GM19395 (cell line): ENCODE measurements around the gene MUC4.
"Not testable (repeated sequence)": the region's sequence is repeated elsewhere in the genome, so short reads cannot be mapped to it uniquely, and the experiment has no call there.

ENCODE experiments used
- ATAC-seq: cut with Tn5 transposase; IDR thresholded peaks from one replicate; pipeline ENCODE4 v1.9.1; 2021; ENCODE audit warnings: mild to moderate bottlenecking, moderate library complexity; ENCODE audit not compliant: unreplicated experiment

Gene MUC4

DNA sequence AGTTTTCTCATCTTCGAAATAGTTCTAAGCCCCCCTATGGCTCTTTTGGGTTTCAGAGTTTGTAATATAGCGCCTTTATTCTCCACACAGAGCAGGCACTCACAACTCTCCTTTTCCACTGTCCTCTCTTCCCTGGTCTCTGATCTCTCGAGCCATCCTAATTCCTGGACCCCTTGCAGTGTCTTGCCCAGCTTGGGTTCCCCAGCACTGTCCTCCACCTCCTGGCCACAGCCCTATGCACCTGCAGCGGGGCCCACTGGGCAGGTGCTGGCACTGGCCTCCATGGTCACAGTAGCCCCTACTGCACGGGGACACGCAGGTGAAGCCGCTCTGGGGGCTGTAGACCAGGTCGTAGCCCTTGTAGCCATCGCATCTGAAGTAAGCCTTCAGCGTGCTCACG is 63.1 kb downstream of the MUC4 start:
- ATAC-seq: no peak

DNA sequence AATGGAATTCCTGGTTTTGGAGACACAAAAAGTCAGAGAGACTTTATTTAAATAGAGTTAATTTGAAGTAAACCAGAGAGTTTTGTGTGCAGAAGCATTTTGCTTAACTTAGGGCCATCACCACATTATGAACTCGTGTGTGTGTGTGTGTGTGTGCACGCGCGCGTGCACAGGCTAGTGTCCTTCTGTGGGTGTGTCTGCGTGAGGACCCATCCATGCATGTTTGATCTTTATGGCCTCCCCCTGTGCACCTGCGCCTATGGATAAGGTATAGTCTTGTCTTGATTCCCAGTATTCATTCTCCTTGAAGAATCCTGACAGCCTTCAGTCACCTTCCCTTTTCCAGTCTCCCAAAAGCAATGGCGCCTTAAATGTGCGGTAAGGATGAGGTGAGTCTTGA is 65.0 kb downstream of the MUC4 start:
- ATAC-seq: no peak

DNA sequence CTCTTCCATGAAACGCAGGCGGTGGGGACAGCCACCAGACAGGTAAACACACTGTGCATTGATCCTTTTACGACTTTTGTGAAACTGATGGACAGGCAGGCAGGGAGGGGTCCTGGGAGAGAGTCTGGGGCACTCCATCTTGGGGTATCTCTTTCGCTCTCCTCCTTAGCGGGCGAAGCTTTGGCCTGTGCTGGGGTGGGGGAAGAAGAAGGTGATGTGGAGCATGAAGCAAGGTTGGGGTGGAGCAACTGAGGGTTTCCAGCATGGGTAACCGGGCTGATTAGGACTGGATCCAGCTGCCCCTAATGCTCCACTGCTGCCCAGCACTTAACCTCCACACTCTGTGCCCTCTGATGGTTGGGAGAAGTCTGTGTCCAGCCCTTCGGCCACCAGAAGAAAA is 65.4 kb downstream of the MUC4 start:
- ATAC-seq: no peak

DNA sequence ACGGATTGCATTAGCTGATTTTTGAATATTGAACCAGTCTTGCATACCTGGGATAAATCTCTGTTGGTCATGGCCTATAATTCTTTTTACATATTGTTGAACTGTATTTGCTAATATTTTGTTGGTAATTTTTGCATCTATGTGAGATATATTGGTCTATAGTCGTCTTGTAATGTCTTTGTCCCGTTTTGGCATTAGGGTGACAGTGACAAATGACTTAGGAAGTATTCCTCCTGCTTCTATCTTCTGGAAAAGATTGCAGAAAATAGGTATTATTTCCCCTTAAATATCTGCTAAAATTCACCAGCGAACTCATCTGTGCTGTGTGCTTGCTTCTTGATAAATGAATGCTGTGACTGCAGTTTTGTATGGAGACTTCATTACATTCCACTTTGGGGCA is 67.3 kb downstream of the MUC4 start:
- ATAC-seq: no peak

DNA sequence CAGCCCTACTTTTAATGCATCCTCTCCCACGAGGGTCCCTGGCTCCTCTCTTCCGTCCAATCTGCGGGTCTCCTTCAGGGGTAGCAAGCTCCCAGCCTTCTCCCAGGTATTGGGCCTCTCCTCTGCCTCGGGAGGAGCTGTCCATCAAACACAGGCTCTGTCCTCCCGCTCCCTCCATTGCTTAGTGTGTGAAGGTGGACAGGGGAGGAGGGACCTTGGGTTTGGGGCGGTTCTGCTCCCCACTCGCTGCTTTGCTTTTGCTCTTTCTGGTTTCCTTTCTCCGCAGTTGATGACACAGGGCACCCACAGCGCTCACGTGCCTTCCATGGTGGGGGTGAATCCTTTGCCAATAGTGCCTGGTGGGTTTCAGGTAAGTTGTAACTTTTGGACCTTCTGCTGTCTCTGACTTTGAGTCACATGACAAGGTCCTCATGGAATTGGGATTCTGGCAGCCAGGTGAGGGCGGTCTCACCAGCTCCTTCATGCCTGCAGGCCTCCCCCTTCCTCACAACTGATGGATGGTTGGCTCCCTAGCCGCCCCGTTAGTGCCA is 72.1 kb downstream of the MUC4 start:
- no peak for ATAC-seq

DNA sequence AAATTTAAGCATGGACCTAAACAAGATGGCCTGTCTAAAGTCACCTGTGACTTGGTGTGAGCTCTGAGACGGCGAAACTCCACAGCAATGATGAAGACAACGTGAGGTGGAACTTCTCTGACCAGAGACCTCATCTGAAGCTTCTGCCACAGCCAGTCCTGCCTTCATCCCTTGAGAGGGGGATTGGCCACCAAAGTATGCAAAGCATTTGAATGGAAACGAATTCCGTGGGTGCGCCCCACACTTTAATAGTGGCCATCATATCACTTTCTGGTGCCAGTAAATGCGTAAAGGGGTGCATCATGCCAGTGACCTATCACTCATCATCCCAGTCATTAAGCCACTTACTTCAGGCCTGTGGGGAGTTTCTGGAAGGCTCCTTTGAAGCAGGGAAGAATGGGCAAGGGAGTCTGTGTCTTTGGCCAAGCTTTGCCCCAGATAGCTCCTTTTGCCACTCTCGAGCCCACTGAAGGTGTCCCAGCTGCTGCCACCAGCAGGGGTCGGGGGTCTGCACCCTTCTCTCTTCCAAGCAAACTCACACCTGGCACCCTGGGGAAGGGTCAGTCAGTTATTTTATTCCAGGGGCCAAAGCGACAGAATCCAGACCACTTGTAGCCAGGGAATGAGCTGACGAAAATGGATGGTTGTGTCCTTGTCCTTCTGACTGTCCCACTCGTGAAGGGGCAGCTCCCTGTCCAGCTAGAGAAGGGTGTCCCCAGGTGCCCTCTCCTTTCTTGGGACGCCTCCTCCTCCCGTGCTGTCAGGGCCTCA is 73.3 kb downstream of the MUC4 start:
- ATAC-seq: no peak

DNA sequence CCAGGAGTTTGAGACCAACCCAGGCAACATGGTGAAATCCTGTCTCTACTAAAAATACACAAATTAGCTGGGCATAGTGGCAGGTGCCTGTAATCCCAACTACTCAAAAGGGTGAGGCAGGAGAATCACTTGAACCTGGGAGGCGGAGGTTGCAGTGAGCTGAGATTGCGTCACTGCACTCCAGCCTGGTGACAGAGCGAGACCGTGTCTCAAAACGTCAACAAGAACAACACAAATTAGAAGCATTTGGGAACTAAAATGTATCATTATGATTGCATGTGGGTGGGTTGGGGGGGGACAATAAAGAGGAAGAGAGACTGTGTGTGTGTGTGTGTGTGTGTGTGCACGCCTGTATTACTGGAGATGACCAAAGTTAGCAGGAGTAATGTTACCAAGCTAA is 73.9 kb downstream of the MUC4 start:
- ATAC-seq: not testable (repeated sequence)

DNA sequence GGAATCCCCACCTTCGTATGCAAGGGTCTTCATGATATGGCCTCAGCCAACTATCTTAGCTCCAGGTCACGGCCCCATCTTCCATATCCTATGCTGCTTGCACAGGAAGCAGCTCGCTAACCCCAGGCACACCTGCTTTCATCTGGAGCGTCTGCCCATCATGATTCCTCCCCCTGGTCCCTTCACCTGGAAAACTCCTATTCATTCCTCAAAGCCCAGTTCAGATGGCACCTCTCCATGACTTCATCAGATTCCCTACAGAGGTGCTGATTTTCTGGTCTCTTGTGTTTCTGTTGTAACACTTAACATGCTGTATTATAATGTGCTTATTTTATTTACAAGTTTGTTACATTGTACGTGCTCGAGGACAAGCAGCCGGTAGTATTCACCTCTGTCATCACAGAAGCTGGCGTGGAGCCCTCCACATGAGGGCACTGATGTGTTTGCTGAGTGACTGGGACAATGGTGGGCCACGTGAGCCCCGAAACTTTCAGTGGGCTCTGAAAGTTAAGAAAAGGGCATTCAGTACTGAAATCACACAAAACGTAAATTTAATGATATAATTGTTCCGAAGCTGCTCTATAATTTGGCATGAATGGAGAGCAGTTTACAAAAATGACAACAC is 74.8 kb downstream of the MUC4 start:
- no peak for ATAC-seq

DNA sequence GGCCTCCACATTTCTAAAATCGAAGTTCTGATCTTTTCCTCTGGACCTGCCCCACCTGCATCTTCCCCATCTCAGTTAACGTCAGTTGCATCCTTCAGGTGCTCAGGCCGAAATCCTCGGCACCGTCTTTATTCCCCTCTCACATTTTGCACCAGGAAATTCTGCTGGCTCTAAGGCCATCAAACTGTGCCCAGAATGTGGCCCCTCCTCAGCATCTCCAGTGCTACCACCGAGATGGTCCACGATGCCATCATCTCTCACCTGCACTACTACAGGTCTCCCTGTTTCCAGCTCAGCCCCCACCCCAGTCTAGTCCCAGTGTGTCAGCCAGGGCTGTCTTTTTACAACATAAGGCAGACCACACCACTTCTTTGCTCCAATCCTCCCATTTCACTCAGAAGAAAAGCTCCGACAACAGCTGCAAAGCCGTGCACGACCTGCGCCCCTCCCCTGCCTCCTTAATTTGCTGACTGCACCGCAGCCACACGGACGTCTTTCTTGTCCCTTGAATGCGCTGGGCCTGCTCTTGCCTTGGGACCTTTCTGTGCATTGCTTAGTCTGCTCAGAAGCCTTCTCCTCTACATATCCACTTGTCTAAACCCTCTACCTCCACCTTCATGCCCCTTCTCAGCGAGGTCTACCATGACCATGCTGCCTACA is 76.6 kb downstream of the MUC4 start:
- ATAC-seq: no peak

DNA sequence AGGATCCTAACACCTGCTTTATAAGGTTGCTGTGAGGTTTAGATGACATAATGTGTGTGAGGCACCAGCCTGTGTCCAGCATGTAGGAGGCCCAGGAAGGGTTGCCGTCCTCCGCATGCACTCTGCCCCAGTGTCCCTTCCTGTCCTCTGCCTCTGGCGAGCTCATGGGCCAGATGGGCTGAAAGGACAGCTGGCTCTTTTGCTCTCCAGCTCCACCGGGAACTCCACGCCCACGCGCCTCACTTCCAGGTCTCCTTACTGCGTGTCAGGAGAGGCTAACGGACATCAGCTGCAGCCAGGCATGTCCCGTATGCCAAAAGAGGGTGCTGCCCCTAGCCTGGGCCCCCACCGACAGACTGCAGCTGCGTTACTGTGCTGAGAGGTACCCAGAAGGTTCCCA is 78.8 kb downstream of the MUC4 start:
- ATAC-seq: no peak

DNA sequence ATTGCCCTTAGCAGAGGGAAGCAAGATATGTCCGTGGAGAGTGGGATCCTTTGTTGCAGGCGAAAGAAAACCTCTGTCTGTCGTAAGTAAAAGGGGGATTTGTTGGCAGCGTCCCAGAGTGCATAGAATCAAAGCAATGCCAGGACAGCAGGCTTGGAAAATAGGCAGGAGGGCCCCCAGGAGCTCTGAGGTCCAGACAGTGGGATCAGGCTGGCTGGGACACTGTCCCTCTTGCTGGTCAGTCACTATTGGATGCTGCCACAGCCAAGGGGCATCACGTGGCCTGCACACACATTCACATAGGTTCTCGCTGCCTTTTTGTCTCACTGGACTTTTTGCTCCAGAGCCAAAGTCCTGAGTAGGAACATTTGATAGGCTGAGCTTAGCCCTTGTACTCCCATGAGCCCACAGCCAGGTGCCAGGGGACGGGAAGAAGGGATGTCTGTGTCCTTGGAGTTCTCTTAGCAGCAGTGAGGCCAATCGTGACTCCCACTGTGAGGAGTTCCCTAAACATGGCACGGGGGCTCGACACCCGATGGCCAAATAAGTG is 80.3 kb downstream of the MUC4 start:
- ATAC-seq: no peak

DNA sequence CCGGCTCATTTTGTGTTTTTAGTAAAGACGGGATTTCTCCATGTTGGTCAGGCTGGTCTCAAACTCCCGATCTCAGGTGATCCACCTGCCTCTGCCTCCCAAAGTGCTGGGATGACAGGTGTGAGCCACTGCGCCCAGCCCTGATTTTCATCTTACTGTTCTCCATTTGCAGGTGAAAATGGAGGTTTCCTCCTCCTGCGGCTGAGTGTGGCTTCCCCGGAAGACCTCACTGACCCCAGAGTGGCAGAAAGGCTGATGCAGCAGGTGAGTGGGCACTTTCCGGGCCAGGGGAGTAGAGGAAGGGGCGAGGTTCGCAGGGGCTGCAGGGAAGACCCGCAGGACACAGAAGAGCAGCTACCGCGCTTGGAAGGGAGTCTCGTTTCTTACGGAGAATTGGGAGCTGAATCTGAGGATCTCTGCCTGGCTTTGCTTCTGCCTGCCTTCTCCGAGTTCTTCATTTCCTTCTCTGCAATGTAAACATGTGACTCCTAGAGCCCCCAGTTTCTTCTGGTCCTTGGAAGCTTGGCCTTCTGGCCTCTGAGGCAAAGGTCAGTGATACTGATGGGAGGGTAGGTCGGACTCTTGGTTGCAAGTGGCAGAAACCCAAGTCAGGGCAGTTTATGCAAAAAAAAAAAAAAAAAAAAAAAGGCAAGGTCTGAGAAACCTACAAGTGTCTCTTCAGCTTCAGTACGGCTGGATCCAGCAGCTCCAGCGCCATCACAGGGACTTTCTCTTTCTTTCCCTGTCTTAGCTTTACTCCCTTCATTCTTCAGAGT is 82.1 kb downstream of the MUC4 start:
- ATAC-seq: no peak

DNA sequence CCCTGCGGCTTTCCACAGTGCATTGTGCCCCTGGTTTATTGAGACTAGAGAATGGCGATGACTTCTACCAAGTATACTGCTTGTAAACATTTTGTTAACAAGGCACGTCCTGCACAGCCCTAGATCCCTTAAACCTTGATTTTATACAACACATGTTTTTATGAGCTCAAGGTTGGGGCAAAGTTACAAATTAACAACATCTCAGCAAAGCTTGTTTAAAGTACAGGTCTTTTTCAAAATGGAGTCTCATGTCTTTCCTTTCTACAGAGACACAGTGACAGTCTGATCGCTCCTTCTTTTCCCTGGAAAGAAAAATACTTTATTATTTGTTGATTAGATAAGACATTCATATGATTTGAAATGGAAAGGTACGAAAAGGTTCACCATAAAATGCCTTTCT is 82.9 kb downstream of the MUC4 start:
- not testable (repeated sequence) for ATAC-seq

DNA sequence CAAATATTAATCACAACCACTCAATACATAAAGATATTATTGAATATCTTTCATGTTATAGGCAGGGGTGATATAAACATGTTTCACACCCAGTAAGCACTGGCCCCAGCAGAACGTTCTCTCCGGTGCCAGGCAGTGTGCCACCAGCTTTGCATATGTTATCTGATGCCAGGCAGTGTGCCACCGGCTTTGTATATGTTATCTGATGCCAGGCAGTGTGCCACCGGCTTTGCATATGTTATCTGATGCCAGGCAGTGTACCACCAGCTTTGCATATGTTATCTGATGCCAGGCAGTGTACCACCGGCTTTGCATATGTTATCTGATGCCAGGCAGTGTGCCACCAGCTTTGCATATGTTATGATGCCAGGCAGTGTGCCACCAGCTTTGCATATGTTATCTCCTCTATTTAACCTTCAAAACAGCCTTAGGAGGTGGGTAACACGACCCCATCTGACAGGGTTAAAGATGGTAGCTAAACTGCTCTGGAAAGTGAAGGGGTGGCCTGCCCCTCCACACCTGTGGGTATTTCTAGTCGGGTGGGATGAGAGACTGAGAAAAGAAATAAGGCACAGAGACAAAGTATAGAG is 84.0 kb downstream of the MUC4 start:
- no peak for ATAC-seq

DNA sequence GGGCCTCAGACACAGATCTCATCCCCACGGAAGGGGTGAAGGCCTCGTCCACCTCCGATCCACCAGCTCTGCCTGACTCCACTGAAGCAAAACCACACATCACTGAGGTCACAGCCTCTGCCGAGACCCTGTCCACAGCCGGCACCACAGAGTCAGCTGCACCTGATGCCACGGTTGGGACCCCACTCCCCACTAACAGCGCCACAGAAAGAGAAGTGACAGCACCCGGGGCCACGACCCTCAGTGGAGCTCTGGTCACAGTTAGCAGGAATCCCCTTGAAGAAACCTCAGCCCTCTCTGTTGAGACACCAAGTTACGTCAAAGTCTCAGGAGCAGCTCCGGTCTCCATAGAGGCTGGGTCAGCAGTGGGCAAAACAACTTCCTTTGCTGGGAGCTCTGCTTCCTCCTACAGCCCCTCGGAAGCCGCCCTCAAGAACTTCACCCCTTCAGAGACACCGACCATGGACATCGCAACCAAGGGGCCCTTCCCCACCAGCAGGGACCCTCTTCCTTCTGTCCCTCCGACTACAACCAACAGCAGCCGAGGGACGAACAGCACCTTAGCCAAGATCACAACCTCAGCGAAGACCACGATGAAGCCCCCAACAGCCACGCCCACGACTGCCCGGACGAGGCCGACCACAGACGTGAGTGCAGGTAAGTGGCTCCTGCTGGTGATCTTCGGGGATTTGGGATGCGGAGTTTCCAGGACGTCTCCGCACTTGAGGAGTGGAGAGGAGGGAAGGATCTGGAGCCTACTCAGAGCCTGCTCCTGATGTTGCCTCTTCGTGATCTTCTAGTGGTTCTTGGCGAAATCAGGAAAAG is 85.6 kb downstream of the MUC4 start:
- ATAC-seq: not testable (repeated sequence)

DNA sequence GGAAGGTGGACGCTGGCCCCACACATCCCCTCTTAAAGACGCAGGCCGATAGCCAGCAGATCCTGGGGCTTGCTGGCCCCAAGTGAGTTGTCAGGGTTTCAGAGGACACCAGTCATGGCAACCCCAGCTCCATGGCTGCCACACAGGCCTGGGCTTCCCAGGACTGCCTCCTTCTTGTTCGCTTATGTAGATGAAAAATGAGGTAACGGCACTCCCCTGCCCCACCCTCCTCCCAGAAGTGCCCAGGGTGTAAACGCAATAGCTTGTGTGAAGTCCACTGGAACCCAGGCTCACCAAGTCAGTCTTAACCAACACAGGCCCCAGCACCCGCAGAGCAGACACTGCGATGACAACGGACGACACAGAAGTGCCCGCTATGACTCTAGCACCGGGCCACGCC is 87.4 kb downstream of the MUC4 start:
- ATAC-seq: not testable (repeated sequence)

DNA sequence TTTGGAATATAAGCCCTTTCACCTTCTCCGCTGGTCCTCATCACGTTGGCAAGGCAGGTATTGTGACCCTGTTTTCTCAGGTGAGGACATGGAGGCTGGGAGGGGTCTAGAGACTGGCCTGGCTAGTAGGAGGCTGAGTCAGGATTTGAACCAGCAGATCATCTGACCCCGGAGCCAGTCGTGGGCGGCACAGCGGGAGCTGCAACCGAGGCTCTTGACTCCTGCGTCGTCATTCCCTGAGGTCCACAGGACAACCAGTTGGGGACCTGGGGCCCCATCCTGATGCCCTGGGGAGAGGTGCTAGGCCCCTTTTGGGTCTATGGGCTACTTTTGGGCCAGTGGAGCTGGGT is 88.8 kb downstream of the MUC4 start:
- ATAC-seq: not testable (repeated sequence)

DNA sequence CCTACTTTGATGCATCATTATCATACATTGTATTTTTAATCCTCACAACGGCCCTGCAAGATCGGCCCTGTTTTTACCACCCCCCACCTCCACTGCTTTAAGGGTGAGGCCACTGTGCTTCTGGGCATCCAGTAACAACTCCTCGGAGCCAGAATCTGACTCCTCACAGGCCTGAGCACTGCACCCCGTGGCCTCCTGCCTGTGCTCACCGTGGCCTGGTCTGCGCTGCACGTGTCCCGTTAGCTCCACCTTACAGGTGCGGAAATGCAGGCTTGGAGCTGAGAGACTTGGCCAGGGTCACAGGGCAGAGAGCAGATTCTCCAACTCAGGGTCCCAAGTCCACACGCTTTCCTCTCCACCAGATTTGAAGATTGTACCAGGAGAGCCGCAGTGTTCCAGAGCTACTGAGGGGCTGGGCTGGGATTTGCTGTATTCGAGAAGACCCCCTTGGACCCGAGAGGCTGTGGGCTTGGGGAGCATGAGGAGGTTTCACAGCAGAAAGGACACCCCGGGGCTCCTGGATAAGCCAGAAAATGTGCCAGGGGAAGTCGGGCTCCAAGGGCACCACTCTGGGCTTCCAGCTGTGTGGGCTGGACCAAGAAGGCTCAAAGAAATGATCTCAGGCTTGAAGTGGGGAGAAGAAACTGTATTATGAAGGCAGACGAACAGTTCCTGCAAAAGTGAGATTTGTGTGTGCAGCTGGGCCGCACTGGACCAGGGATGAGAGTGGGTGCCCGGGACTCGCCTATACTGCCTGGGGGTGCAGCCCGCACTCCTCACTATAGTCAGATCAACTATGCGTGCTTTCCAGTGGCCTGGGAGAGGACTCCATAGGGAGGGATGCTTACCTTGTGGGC is 89.4 kb downstream of the MUC4 start:
- ATAC-seq: not testable (repeated sequence)
